GM10248 (cell line): ENCODE data around the gene POFUT2.

Experiments used
- CTCF ChIA-PET: fragments of 300-600 bp; sonication (Branson Sonifier 250); formaldehyde crosslinking; extraction: SDS; loops from one replicate; lab custom pipeline; 2021; ENCODE audit warnings: antibody characterized with exemption; lab: Yijun Ruan, JAX
- POLR2A ChIA-PET: fragments of 350-650 bp; sonication (Branson Sonifier 250); formaldehyde crosslinking; extraction: SDS; loops from one replicate; lab custom pipeline; 2020; ENCODE audit warnings: antibody characterized with exemption; lab: Yijun Ruan, JAX
- DNase-seq: peaks from one replicate; pipeline ENCODE4 v3.0.0; 2012; ENCODE audit errors: extremely low spot score
- CTCF ChIP-seq: IDR thresholded peaks from 2 replicates; pipeline ENCODE4 v1.5.1; 2012; ENCODE audit warnings: mild to moderate bottlenecking, low read depth; ENCODE audit errors: extremely low read depth, missing control alignments, control extremely low read depth

The POFUT2 gene

DNA sequence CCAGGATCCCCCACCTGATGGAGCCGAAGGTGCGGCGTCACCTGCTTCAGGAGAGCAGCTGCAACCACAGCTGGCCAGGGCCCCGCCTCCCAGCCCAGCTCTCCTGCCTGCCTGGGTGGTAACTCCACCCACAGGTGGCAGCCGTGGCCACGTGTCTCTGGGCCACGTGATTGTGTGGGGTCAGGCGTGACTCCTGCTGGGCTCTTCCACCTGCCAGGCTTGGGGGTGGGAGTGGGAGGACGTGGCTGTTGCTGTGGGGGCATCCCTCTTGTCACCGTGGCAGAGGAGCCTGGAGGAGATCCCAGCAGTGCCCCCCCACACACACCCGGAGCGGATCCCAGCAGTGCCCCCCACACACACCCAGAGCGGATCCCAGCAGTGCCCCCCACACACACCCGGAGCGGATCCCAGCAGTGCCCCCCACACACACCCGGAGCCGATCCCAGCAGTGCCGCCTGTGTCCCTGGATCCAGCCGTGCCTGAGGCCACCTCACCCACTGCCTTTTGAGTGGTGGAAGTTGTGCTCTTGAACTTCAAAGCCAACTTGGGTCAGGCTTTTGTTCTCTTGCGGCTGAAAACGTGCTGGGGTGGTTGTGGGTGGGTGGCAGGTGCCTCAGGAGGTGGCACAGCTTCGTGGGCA is 32.2 kb downstream of the POFUT2 start:
- DNase-seq, result no peak
- no peak for TF ChIP-seq CTCF
- POLR2A ChIA-PET, result no interaction called here
- CTCF ChIA-PET, result no interaction called here

GRCh38 chr21:45254460-45254930 is 33.2 kb downstream of the POFUT2 start:
- POLR2A ChIA-PET, result no interaction called here
- DNase-seq, result no peak
- CTCF ChIA-PET, result no interaction called here

DNA sequence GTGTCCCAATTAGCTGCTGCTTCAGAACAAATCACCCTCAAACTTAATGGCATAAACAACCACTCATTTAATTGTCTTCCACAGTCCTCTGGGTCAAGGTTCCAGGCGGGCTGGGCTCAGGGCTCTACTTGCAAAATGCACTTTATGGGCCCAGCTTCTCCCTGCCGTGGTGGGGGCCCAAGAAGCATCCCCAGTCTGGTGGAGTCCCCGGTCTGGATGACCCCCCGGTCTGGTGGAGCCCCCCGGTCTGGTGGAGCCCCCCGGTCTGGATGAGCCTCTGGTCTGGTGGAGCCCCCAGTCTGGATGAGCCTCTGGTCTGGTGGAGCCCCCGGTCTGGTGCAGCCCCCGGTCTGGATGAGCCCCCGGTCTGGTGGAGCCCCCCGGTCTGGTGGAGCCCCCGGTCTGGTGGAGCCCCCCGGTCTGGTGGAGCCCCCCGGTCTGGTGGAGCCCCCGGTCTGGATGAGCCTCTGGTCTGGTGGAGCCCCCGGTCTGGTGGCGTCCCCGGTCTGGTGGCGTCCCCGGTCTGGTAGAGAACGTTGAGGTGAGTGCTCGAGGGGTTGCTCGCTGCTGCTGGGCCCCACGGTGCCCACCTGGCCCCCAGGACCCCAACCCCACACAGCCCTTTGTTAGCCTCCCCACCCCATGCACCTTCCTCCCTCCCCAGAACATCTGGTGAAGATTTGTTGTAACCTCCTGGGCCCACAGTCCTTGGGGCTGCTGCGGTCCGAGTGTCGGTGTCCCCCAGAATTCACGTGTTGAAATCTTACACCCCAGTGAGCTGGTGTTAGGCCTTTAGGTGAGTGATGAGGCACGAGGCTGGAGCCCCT is 33.8 kb downstream of the POFUT2 start:
- ChIA-PET POLR2A (no interaction called here), CTCF (no interaction called here)
- no peak for TF ChIP-seq CTCF
- no peak for DNase-seq

More at GRCh38 chr21:45254460-45254930, 33.2 kb downstream of the POFUT2 start:
- TF ChIP-seq CTCF, result no peak

DNA sequence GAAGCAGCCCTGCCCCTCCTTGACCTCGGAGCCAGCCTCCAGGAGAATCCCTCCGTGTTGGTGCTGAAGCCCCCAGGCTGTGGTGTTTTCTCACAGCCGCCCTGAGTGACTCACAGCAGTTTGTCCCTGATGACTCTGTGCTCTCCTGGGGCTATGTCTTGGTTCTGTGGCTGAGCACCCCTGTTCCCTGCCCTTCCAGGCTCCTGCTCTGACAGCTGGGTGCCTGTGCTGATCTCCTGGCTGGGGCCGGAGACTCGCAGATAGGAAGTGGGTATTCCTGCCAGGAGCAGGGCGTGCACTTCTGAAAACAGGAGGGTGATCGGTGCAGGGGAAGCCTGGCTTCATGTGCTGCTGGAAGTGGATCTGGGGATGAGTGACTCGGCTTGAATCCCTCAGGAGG is 34.5 kb downstream of the POFUT2 start:
- no peak for DNase-seq
- ChIA-PET POLR2A (no interaction called here), CTCF (no interaction called here)
- no peak for TF ChIP-seq CTCF

GRCh38 chr21:45252448-45252925 is 35.2 kb downstream of the POFUT2 start:
- CTCF ChIA-PET, result no interaction called here
- POLR2A ChIA-PET, result no interaction called here

More at GRCh38 chr21:45252448-45252925, 35.2 kb downstream of the POFUT2 start:
- no peak for DNase-seq
- no peak for TF ChIP-seq CTCF
